ENCODE data around the gene CXCL1. TPM values are rescaled to one million over a fixed set of nuclear protein-coding genes. Genes with fewer than 3 reads are reported as not detected.

CXCL1 gene
- total and polyA plus RNA-seq, 2 donors (not counting 3 experiments of a cell fraction or from before 2014, with no cell fraction given): 20.0 to 26.7 TPM

DNA sequence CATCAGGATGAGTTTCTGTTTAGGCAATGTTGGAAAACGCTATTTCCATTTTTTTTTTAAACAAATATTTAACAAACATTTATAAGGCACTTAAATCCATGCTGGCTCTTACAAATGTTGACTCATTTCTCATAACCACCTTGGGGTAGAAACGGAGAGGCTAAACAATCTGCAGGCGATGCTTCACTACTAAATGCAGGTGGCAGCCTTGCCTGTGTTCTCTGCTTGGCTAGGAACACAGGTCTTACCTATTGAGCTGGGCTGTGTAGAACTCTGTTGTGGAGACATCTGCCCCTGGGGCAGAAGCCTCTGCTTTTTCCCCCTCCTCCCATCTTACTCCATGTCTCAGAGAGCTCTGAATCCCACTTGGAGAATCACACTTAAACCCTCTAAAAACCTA is 1.4 kb upstream of the CXCL1 start:
- Histone ChIP-seq H3K36me3 (ENCODE audit: control insufficient read depth in 2 of 2, extremely low read depth in 1 of 2, insufficient read depth in 2 of 2, low read length in 2 of 2) (no peaks in the 10 kb centered on the region), H3K27me3 (ENCODE audit: control insufficient read depth in 2 of 2, insufficient read depth in 2 of 2, low read length in 2 of 2) (no peaks in the 10 kb centered on the region), H3K27ac (ENCODE audit: insufficient read depth, low read depth, low read length) (no peak overlapping the region), H3K79me2 (ENCODE audit: control insufficient read depth, insufficient read depth, low read length) (peaks cover 5% of the 10 kb centered on the region), H2AFZ (ENCODE audit: low read depth, low read length) (no peak overlapping the region), H3K9me1 (replicated peaks; ENCODE audit: control insufficient read depth, extremely low read depth, insufficient read depth, low read length) (no peaks in the 10 kb centered on the region), H3K9me3 (replicated peaks; ENCODE audit: control insufficient read depth, insufficient read depth, low read length) (no peaks in the 10 kb centered on the region), H3K9ac (replicated peaks; ENCODE audit: extremely low read depth, insufficient read depth, low read length) (no peak overlapping the region), H3K4me3 (replicated peaks in 1 of 3; ENCODE audit: insufficient read depth in 1 of 3, low read depth in 1 of 3, low read length in 3 of 3) (no peak overlapping the region), H4K20me1 (replicated peaks; ENCODE audit: control insufficient read depth, extremely low read depth, insufficient read depth, low read length) (no peaks in the 10 kb centered on the region), H3K4me2 (ENCODE audit: insufficient read depth, low read length) (no peak overlapping the region), H3K4me1 (ENCODE audit: control insufficient read depth, extremely low read depth, insufficient read depth, low read length) (peaks cover 30% of the 10 kb centered on the region)
- ChIA-PET CTCF (interaction anchor here (1.4 to 2.5 kb wide), 8 partner anchors 15 to 267 kb away, joined by 4 to 12 read pairs (median 4); partner anchors contain the start of gene CXCL2), POLR2A (no interaction called here)
- FAIRE-seq: no peak
- dilution Hi-C loops (cut with MboI; ENCODE audit: extremely low pct_ligation_motif_present, low sequenced_read_pairs) (no loop called here), intact Hi-C loops (cut with micrococcal nuclease) (loop anchor here (2.0 to 10.0 kb wide), 2 partner anchors 55 to 227 kb away; partner anchors contain the start of gene CXCL2)
- DNase-seq (ENCODE audit: low read depth, low spot score): no peak
- TF ChIP-seq POLR2AphosphoS5 (IDR thresholded peaks at IDR 0.05; ENCODE audit: insufficient read depth, low read depth, low read length) (no peak), MYC (IDR thresholded peaks at IDR 0.05; ENCODE audit: low read depth, low read length) (no peak), JUN (IDR thresholded peaks at IDR 0.05; ENCODE audit: borderline replicate concordance, insufficient read depth, insufficient read length, low read depth) (no peak), FOS (IDR thresholded peaks at IDR 0.05; ENCODE audit: borderline replicate concordance, insufficient read depth, low read length) (no peak), POLR2A (IDR thresholded peaks at IDR 0.05; ENCODE audit: low read depth, low read length) (no peak), EZH2 (IDR thresholded peaks at IDR 0.05; ENCODE audit: borderline replicate concordance, low read depth, low read length, severe bottlenecking) (no peak), GATA2 (IDR thresholded peaks at IDR 0.05; ENCODE audit: insufficient read depth, insufficient read length, low read depth, low read length) (no peak)
- TF ChIP-seq, protein P1, sequence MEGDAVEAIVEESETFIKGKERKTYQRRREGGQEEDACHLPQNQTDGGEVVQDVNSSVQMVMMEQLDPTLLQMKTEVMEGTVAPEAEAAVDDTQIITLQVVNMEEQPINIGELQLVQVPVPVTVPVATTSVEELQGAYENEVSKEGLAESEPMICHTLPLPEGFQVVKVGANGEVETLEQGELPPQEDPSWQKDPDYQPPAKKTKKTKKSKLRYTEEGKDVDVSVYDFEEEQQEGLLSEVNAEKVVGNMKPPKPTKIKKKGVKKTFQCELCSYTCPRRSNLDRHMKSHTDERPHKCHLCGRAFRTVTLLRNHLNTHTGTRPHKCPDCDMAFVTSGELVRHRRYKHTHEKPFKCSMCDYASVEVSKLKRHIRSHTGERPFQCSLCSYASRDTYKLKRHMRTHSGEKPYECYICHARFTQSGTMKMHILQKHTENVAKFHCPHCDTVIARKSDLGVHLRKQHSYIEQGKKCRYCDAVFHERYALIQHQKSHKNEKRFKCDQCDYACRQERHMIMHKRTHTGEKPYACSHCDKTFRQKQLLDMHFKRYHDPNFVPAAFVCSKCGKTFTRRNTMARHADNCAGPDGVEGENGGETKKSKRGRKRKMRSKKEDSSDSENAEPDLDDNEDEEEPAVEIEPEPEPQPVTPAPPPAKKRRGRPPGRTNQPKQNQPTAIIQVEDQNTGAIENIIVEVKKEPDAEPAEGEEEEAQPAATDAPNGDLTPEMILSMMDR (IDR thresholded peaks at IDR 0.05; ENCODE audit: extremely low read depth in 1 of 2, insufficient read depth in 1 of 2, low read depth in 1 of 2, low read length in 2 of 2): no peak
- TF ChIP-seq, protein P2, sequence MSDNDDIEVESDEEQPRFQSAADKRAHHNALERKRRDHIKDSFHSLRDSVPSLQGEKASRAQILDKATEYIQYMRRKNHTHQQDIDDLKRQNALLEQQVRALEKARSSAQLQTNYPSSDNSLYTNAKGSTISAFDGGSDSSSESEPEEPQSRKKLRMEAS (IDR thresholded peaks at IDR 0.05; ENCODE audit: insufficient read depth, insufficient read length): no peak
- BruUV-seq (replicated peaks): no TSS peak
